NCI-H446 (cell line): Measurements from ENCODE around the gene ATP8A2.

ENCODE experiments used
- DNase-seq, 2 experiments: peaks; one replicate each; lab custom pipeline; 2025; lab: John Stamatoyannopoulos, UW

Gene ATP8A2

GRCh38 chr13:25630329-25630900 lies 258.6 kb downstream of the ATP8A2 start:
- DNase-seq: no peak

DNA sequence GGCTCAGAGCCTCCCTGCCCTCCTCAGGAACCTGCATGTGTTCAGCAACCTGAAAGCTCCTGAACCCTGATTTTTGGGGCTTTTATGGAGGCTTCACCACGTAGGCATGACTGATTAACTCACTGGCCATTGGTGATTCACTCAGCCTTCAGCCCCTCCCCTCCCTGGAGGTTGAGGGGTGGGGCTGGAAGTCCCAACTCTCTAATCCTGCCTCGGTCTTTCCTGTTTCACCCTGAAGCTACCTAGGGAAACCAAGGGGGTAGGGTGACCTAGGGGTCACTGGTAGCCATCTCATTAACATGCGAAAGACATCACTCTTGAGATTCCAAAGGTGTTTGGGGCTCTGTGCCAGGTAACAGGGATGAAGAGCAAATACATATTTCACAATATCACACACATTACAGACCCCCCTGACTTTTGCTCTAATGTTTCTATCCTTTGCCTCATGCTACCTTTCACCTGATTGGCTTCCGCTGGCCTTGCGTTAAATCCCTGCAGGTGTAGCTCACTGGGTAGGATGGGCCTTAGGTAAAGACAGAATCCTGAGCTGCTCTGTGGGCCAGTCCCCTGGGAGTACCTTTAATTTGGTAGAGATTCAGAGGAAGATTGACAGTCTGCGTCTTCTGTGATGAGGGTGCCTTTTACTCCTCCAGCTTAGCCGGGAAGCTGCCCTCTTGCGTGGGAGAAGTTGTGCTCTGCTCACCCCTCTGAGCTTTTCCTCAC lies 260.6 kb downstream of the ATP8A2 start:
- no peak for DNase-seq

- no peak for DNase-seq
Measured at GRCh38 chr13:25633093-25633492, 261.3 kb downstream of the ATP8A2 start.

GRCh38 chr13:25645681-25646080 lies 273.9 kb downstream of the ATP8A2 start:
- DNase-seq: no peak

- no peak for DNase-seq
Measured at GRCh38 chr13:25649001-25649633, 277.3 kb downstream of the ATP8A2 start.

GRCh38 chr13:25652764-25653163 lies 281.0 kb downstream of the ATP8A2 start:
- no peak for DNase-seq

GRCh38 chr13:25654322-25654721 lies 282.5 kb downstream of the ATP8A2 start:
- DNase-seq: no peak

DNA sequence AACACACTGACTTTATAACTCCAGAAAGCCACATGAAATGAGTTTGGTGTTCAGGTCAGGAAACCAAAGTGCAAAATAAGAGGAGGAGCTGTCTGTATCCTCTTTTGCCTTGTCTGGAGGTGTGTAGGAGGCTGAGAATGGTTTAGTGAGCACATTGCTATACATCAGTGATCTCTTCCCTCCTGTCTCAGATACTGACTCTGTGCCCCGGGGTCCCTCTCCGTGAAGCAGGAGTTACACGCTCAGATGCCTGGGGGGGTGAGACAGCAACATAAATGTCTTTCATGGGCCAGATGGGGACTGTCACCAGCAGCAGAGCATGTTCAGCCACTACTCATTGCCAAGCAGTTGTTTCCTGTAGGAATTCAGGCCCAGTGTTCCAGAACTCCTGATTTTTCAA lies 285.4 kb downstream of the ATP8A2 start:
- DNase-seq: no peak

GRCh38 chr13:25659091-25659795 lies 287.5 kb downstream of the ATP8A2 start:
- DNase-seq: no peak

DNA sequence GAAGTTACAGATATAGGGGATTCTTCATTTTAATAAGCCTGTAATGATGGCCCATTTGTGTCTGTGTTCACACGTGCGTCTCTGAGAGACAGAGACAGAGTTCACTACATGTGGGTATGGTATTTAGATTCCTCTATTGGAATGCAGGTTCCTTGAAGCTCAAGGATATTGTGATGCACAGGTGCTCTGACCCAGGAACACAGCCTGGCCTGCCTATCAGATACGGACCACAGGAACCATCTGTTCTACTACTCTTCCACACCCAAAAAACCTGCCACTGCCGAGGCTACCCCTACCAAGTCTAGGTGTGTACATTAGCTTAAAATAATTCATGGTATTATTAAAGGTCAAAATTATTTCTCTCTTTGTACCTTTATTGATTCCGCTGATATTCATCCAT lies 289.2 kb downstream of the ATP8A2 start:
- DNase-seq: no peak

DNA sequence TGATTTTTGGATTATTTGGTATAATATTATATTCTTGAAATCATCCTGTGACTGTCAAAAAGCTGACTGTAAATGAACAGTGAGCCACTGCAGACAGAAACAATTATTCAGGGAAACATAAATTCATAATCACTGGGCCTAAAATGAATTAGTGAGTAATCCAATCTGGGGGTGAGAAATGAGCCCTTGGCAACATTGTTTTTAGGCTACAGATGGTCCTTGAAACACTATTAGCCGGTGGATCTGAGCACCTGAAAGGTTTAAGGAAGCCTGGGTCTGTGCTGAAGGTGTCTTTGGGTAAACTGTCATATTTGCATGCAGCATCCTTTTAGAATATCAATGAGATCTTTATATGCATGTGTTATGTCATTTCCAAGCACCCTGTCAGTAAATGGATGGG lies 290.7 kb downstream of the ATP8A2 start:
- no peak for DNase-seq

DNA sequence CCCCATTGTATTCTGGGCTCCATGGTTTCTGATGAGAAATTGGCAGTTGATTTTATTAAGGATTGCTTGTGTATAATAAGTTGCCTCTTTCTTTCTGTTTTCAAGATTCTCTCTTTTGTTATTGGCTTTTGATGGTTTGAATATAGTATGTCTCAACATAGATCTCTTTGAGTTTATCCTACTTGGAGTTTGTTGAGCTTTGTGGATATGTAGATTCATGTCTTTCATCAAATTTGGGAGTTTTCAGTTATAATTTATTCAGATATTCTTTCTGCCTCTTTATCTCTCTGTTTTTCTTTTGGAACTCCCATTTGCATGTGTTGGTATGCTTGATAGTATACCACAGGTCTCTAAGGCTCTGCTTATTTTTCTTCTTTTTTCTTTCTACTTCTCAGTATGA lies 296.6 kb downstream of the ATP8A2 start:
- no peak for DNase-seq

DNA sequence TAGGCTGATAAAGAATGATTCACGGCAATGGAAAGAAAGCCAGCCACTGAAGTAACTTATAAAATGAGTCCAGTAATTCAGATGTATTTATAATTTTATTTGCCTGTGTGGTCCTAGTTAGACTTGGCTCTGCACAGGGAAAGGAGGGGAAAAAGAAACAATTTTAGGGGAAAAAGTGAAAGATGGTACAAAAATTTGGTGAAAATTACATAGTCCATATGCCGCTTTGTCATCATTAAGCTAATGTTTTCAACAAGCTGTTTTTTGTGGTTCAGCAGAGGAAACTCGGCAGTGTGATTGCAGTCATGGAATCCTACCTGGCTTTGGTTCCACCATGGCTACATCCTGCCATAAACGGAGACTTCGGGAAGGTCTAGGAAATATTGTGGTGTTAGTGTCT lies 301.9 kb downstream of the ATP8A2 start:
- DNase-seq: no peak

GRCh38 chr13:25674371-25674770 lies 302.6 kb downstream of the ATP8A2 start:
- no peak for DNase-seq

- no peak for DNase-seq
Measured at GRCh38 chr13:25675060-25675459, 303.3 kb downstream of the ATP8A2 start.

DNA sequence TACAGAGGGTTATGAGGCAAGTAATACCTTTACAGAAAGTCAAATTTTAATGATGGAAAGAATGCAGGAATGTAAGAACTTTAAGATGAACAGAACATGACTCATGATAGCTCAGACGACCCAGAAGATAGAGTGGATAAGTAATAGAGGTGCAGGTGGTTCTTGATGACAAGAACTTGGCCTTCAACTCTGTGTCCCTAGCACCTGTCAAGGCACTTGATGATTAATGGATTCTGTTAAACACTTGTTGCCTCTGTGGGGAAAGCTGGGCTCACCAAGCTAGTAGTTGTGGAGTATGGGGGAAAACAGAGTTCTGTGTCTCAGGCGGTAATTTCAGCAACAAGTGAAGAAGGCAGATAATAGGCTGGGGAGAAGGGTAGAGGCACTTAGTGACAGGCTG lies 306.2 kb downstream of the ATP8A2 start:
- DNase-seq: no peak

DNA sequence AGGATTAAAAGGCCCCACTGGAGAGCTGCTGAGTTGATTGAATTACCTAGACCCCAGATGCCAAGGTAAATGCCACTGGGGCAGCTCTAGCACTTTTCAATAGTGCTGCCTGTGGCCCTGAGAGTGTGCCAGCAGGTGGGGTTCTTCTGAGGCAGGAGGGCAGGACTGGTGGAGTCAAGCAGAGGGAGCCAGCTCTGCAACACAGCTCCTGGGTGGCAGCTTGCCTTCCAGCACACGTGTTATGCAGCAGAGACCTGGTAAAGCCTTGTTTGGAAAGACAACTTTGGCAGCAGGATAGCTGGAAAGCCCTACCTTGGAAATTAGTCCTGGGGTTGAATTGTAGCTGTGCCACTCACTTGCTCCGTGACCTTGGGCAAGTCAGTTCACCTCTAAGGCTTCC lies 306.6 kb downstream of the ATP8A2 start:
- no peak for DNase-seq

- no peak for DNase-seq
Measured at GRCh38 chr13:25679159-25679558, 307.4 kb downstream of the ATP8A2 start.

DNA sequence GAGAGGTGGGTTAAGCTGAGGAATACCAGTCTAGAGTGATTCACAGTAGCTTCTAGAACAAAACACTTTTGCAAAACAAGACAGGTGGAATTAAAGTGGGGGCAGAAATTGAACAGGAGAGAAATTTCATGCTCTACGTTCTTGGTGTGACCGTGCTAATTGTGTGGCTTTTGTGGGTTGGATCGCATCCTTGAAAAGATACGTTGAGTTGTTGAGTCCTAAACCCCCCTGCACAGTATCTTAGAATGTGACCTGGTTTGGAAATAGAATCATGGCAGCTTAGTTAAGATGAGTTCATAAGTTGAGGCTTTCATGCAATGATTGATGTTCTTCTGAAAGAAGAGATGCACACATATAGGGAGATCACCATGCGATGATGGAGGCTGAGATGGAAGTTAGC lies 308.2 kb downstream of the ATP8A2 start:
- no peak for DNase-seq

DNA sequence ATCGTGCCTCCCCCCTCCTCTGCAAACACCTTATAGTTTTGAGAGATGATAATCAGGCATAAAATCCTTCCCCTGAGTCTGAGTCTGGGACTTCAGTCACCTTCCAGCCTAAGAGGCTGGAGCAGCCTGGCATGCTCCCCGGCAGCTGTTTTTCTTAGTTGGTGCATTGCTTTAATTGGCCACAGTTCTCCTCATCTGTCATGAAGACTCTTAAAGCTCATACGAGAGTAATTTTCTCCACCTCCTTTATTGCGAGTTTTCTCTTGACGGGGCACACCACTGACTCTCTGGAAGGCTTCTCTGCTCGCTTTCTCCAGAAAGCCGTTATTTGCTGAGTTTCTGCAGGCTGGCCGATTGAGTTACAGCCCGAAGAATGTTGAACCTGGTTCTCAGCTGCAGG lies 310.5 kb downstream of the ATP8A2 start:
- DNase-seq: no peak

DNA sequence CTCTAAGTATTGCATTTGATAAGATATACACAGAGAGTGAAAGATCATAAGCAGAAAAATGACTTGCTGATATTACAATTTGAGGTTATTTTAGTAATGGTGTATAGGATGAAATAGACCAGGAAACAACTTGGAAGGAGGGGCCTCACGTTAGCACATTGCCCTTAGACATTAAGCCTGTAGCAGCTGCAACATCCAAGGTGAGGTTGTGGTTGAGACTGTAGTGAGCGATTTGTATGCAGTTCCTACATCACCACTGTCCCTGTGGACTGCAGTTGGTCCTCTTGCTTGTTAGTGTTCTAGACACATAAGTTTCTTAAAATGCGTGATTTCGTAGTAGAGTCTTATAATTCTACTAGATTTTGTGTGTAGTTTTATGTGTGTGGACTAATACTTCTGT lies 311.3 kb downstream of the ATP8A2 start:
- no peak for DNase-seq

- no peak for DNase-seq
Measured at GRCh38 chr13:25683662-25684370, 312.0 kb downstream of the ATP8A2 start.
